OCI-LY7 (cell line): ENCODE results near the gene PEPD.

Experiments
- EZH2phosphoT487 ChIP-seq: fragments of 200-600 bp; sonication (generic); IDR thresholded peaks from 2 replicates; pipeline ENCODE4 v1.6.1; 2018; ENCODE audit warnings: low read depth, borderline replicate concordance, mild to moderate bottlenecking, mixed run types, antibody characterized with exemption, low read length, moderate library complexity, mixed read lengths
- TF ChIP-seq, protein P1 (sequence below): fragments of 200-600 bp; sonication (generic); conservative IDR thresholded peaks from 2 replicates; pipeline ENCODE4 v1.5.1; 2014; ENCODE audit warnings: mild to moderate bottlenecking, antibody characterized with exemption, low read length, moderate library complexity, mixed read lengths

DNA sequence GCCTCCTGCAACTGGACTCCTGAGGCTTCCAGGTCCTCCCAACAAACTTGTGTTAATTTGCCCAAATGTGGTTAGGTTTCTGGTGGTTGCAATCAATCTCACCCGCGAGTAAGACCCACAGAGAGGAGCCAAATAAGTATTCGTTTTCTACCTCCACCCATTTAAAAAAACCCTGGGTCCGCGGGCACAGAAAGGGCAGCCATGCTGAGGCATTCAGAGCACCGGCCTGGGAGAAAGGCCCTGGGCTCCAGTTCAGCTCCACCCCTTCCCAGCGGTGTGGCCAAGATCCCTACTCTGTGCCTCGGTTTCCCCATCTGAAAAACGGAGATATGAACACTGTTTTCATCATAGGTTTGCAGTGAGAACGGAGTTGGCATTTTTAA is 56.9 kb downstream of the PEPD start:
- TF ChIP-seq, protein P1, sequence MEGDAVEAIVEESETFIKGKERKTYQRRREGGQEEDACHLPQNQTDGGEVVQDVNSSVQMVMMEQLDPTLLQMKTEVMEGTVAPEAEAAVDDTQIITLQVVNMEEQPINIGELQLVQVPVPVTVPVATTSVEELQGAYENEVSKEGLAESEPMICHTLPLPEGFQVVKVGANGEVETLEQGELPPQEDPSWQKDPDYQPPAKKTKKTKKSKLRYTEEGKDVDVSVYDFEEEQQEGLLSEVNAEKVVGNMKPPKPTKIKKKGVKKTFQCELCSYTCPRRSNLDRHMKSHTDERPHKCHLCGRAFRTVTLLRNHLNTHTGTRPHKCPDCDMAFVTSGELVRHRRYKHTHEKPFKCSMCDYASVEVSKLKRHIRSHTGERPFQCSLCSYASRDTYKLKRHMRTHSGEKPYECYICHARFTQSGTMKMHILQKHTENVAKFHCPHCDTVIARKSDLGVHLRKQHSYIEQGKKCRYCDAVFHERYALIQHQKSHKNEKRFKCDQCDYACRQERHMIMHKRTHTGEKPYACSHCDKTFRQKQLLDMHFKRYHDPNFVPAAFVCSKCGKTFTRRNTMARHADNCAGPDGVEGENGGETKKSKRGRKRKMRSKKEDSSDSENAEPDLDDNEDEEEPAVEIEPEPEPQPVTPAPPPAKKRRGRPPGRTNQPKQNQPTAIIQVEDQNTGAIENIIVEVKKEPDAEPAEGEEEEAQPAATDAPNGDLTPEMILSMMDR: no peak
- no peak for TF ChIP-seq EZH2phosphoT487
